GM23338 (cell line): ENCODE results near the gene SHISA9. TPM values are rescaled to one million over a fixed set of nuclear protein-coding genes. Genes with fewer than 3 reads are reported as not detected.
A peak's percentile ranks its signal among the peaks of the same experiment; 100 is the strongest.

Experiments used
- ATAC-seq: fragments of 200-7000 bp; cut with Tn5 transposase; 3 replicates; pipeline ENCODE4 v1.9.1; 2020
- DNase-seq: peaks from one replicate; pipeline ENCODE4 v3.0.0-alpha.2; 2015; ENCODE audit warnings: low spot score
- H2AFZ ChIP-seq: fragments of 200-600 bp; sonication (generic); 2 replicates; pipeline ENCODE4 v1.8.0; 2016; ENCODE audit warnings: antibody characterized with exemption, mild to moderate bottlenecking, moderate library complexity
- H3F3A ChIP-seq: fragments of 200-600 bp; sonication (generic); replicated peaks from 2 replicates; pipeline ENCODE4 v1.8.0; 2017; ENCODE audit warnings: antibody characterized with exemption, mixed run types, low read depth
- H3K27ac ChIP-seq: fragments of 200-600 bp; sonication (generic); 2 replicates; pipeline ENCODE4 v1.6.1; 2016; ENCODE audit warnings: low read depth
- H3K27me3 ChIP-seq: fragments of 200-600 bp; sonication (generic); 2 replicates; pipeline ENCODE4 v1.8.0; 2016; ENCODE audit warnings: mild to moderate bottlenecking, mixed run types, moderate library complexity; ENCODE audit not compliant: insufficient read depth
- H3K36me3 ChIP-seq: fragments of 200-600 bp; sonication (generic); 2 replicates; pipeline ENCODE4 v1.8.0; 2016; ENCODE audit warnings: mild to moderate bottlenecking; ENCODE audit not compliant: insufficient read depth
- H3K4me1 ChIP-seq: fragments of 200-600 bp; sonication (generic); 2 replicates; pipeline ENCODE4 v1.8.0; 2016; ENCODE audit warnings: mild to moderate bottlenecking, moderate library complexity; ENCODE audit not compliant: insufficient read depth
- H3K4me2 ChIP-seq: fragments of 200-600 bp; sonication (generic); 2 replicates; pipeline ENCODE4 v1.7.1; 2017; ENCODE audit warnings: mixed run types
- H3K4me3 ChIP-seq: fragments of 200-600 bp; sonication (generic); 2 replicates; pipeline ENCODE4 v1.6.1; 2016; ENCODE audit warnings: mixed run types
- H3K79me2 ChIP-seq: fragments of 200-600 bp; sonication (generic); replicated peaks from 2 replicates; pipeline ENCODE4 v1.8.0; 2017; ENCODE audit warnings: mild to moderate bottlenecking; ENCODE audit not compliant: insufficient read depth
- H3K9me2 ChIP-seq: fragments of 200-600 bp; sonication (generic); 2 replicates; pipeline ENCODE4 v1.8.0; 2017; ENCODE audit not compliant: insufficient read depth
- H4K20me1 ChIP-seq: fragments of 200-600 bp; sonication (generic); replicated peaks from 2 replicates; pipeline ENCODE4 v1.8.0; 2017; ENCODE audit warnings: mild to moderate bottlenecking; ENCODE audit not compliant: insufficient read depth
- H3K27ac Mint-ChIP-seq: 2 replicates; pipeline ENCODE4 v1.8.0; 2020; ENCODE audit warnings: inconsistent platforms, mild to moderate bottlenecking, moderate library complexity, mixed read lengths
- H3K27me3 Mint-ChIP-seq: 3 replicates; pipeline ENCODE4 v1.8.0; 2022; ENCODE audit warnings: low read depth, mild to moderate bottlenecking, moderate library complexity, mixed read lengths, inconsistent platforms; ENCODE audit not compliant: insufficient read depth, poor library complexity
- H3K36me3 Mint-ChIP-seq: 3 replicates; pipeline ENCODE4 v1.8.0; 2021; ENCODE audit warnings: low read depth, mild to moderate bottlenecking, inconsistent platforms, moderate library complexity, mixed read lengths
- H3K4me1 Mint-ChIP-seq: 3 replicates; pipeline ENCODE4 v1.8.0; 2020; ENCODE audit warnings: mild to moderate bottlenecking, inconsistent platforms, mixed read lengths
- H3K4me3 Mint-ChIP-seq: 3 replicates; pipeline ENCODE4 v1.8.0; 2021; ENCODE audit warnings: moderate library complexity, mild to moderate bottlenecking, inconsistent platforms, mixed read lengths
- H3K9me3 Mint-ChIP-seq: 3 replicates; pipeline ENCODE4 v1.8.0; 2020; ENCODE audit warnings: moderate library complexity, mild to moderate bottlenecking, inconsistent platforms, mixed read lengths
- JUNB ChIP-seq: IDR thresholded peaks from one replicate; pipeline ENCODE4 v1.6.1; 2016; ENCODE audit warnings: antibody characterized with exemption; ENCODE audit not compliant: unreplicated experiment
- ZNF462 ChIP-seq: fragments of 250-450 bp; sonication (Bioruptor Pico); IDR thresholded peaks from 2 replicates; pipeline ENCODE4 v1.5.0; 2020; ENCODE audit warnings: mild to moderate bottlenecking, moderate library complexity
- polyA plus RNA-seq: library from polyadenylated mRNA; unstranded; fragments of >200 nt; fragmentation: Nextera tagmentation; extraction: Ambion mirVana; gene quantifications from 2 replicates; pipeline ENCODE4 v1.2.1, GENCODE V29; 2016
- total RNA-seq: library from RNA; depleted of rRNA; stranded (reverse); fragments of >200 nt; shearing (Covaris generic); gene quantifications from 2 replicates; pipeline ENCODE4 v1.2.3, GENCODE V29; 2014
- TF ChIP-seq, protein P1 (sequence below), 2 experiments: fragments of 200-600 bp in 1 of 2; sonication (generic) in 1 of 2; conservative IDR thresholded peaks; 2 replicates each; pipeline versions ENCODE4 v1.5.1 to v1.6.1; 2016 to 2017; ENCODE audit warnings: antibody characterized with exemption in 2 of 2, low read depth in 2 of 2, mild to moderate bottlenecking in 2 of 2, moderate library complexity in 1 of 2

The SHISA9 gene
- total and polyA plus RNA-seq, 2 experiments from 2014 or later: 10.4 to 45.6 TPM

DNA sequence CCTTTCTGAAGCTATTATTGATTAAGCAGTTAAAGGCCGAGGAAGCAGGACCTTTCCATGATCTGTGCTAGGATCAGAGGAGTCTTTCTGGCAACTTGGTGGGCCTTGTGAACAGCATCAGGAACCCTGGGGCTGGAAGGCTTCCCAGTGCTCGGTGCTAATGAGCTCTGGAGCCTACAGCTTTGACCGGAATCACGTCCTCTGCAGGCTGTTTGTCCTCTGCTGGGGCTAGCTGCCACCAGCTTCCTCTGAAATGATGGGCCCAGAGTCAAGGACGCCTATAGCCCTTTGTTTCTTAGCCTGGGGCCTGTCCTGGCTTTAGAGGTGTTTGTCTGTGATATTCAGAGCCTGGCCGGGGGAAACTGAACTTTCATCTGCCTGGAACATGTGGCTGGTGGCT, 111.6 kb downstream of the SHISA9 start (continued):
- TF ChIP-seq ZNF462 (CRISPR knock-in tag): no peak

GRCh38 chr16:13014476-13014875, 113.1 kb downstream of the SHISA9 start:
- no peak overlapping the region; the same call in 1 of the 2 replicates for H3K27ac Mint-ChIP-seq
- peak; percentile 85 for DNase-seq
- H3K27me3 ChIP-seq: no peaks in the 10 kb centered on the region
- H3K27ac ChIP-seq: peak overlapping the region; percentile 81
- H3K36me3 Mint-ChIP-seq: no peaks in the 10 kb centered on the region
- H2AFZ ChIP-seq: no peak overlapping the region
- no peaks in the 10 kb centered on the region for H3K36me3 ChIP-seq
- TF ChIP-seq, protein P1, sequence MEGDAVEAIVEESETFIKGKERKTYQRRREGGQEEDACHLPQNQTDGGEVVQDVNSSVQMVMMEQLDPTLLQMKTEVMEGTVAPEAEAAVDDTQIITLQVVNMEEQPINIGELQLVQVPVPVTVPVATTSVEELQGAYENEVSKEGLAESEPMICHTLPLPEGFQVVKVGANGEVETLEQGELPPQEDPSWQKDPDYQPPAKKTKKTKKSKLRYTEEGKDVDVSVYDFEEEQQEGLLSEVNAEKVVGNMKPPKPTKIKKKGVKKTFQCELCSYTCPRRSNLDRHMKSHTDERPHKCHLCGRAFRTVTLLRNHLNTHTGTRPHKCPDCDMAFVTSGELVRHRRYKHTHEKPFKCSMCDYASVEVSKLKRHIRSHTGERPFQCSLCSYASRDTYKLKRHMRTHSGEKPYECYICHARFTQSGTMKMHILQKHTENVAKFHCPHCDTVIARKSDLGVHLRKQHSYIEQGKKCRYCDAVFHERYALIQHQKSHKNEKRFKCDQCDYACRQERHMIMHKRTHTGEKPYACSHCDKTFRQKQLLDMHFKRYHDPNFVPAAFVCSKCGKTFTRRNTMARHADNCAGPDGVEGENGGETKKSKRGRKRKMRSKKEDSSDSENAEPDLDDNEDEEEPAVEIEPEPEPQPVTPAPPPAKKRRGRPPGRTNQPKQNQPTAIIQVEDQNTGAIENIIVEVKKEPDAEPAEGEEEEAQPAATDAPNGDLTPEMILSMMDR (conservative IDR thresholded peaks at IDR 0.05; ENCODE audit: low read depth in 2 of 2): no peak
- TF ChIP-seq ZNF462 (CRISPR knock-in tag) (0 out of 2 replicates have a peak, but pooled peaks have one; percentile 14), JUNB (no peak)
- peaks cover 55% of the 10 kb centered on the region for H3K4me1 Mint-ChIP-seq
- H3K4me3 ChIP-seq: no peak overlapping the region
- H3K4me3 Mint-ChIP-seq: no peak overlapping the region
- no peaks in the 10 kb centered on the region for H3K9me2 ChIP-seq
- H3K27me3 Mint-ChIP-seq: peaks cover 10% of the 10 kb centered on the region
- peak overlapping the region; percentile 65 for H3K4me2 ChIP-seq
- H3K79me2 ChIP-seq: peaks cover 76% of the 10 kb centered on the region
- H4K20me1 ChIP-seq: no peaks in the 10 kb centered on the region; the same call in 1 of the 2 replicates
- peaks cover 60% of the 10 kb centered on the region for H3K4me1 ChIP-seq
- H3K9me3 Mint-ChIP-seq: no peaks in the 10 kb centered on the region
- ATAC-seq: peak; percentile 84
- peaks cover 6% of the 10 kb centered on the region for H3F3A ChIP-seq
